Astrocyte (in vitro differentiated cells and primary cell): ENCODE measurements around the gene SPSB2. TPM values are rescaled to one million over a fixed set of nuclear protein-coding genes. Genes with fewer than 3 reads are reported as not detected.

Experiments
- DNase-seq: peaks from one replicate; pipeline ENCODE4 v3.0.0-alpha.2; 2010; ENCODE audit warnings: low read depth
- FAIRE-seq: peaks from 2 replicates; lab custom pipeline; 2011; peaks lifted over from hg19 to GRCh38; lab: Jason Lieb, UNC
- H2AFZ ChIP-seq: 2 replicates; pipeline ENCODE4 v1.6.0; 2012; ENCODE audit warnings: low read depth, low read length, inconsistent platforms
- H3K27ac ChIP-seq: 2 replicates; pipeline ENCODE4 v1.5.1; 2011; ENCODE audit warnings: low read depth, low read length, inconsistent platforms
- H3K27me3 ChIP-seq: 2 replicates; pipeline ENCODE4 v1.6.0; 2011; ENCODE audit warnings: low read length, inconsistent platforms; ENCODE audit not compliant: insufficient read depth
- H3K36me3 ChIP-seq: 2 replicates; pipeline ENCODE4 v1.5.1; 2011; ENCODE audit warnings: low read length, inconsistent platforms; ENCODE audit not compliant: insufficient read depth
- H3K4me1 ChIP-seq: 2 replicates; pipeline ENCODE4 v1.5.1; 2011; ENCODE audit warnings: low read length, inconsistent platforms; ENCODE audit not compliant: insufficient read depth
- H3K4me2 ChIP-seq: 2 replicates; pipeline ENCODE4 v1.6.0; 2012; ENCODE audit warnings: low read length, inconsistent platforms
- H3K4me3 ChIP-seq: 2 replicates; pipeline ENCODE4 v1.5.1; 2011; ENCODE audit warnings: low read depth, mild to moderate bottlenecking, low read length, inconsistent platforms; ENCODE audit not compliant: insufficient read depth
- H3K79me2 ChIP-seq: 2 replicates; pipeline ENCODE4 v1.6.0; 2012; ENCODE audit warnings: mild to moderate bottlenecking, low read length, inconsistent platforms; ENCODE audit not compliant: insufficient read depth
- H3K9ac ChIP-seq: 2 replicates; pipeline ENCODE4 v1.6.0; 2012; ENCODE audit warnings: mild to moderate bottlenecking, low read length, inconsistent platforms
- H3K9me3 ChIP-seq: 2 replicates; pipeline ENCODE4 v1.5.1; 2012; ENCODE audit warnings: low read depth, mild to moderate bottlenecking, low read length, inconsistent platforms; ENCODE audit not compliant: insufficient read depth
- H4K20me1 ChIP-seq: 2 replicates; pipeline ENCODE4 v1.6.0; 2012; ENCODE audit warnings: low read length, inconsistent platforms; ENCODE audit not compliant: insufficient read depth
- H3K27ac Mint-ChIP-seq: one replicate; pipeline ENCODE4 v1.8.0; 2021; ENCODE audit warnings: mild to moderate bottlenecking, mixed read lengths; ENCODE audit not compliant: unreplicated experiment
- H3K27me3 Mint-ChIP-seq: one replicate; pipeline ENCODE4 v1.8.0; 2021; ENCODE audit warnings: low read depth, mixed read lengths; ENCODE audit not compliant: unreplicated experiment
- H3K36me3 Mint-ChIP-seq: one replicate; pipeline ENCODE4 v1.8.0; 2021; ENCODE audit warnings: low read depth, mixed read lengths; ENCODE audit not compliant: unreplicated experiment
- H3K4me1 Mint-ChIP-seq: one replicate; pipeline ENCODE4 v1.8.0; 2021; ENCODE audit warnings: low read depth, mixed read lengths; ENCODE audit not compliant: unreplicated experiment
- H3K4me3 Mint-ChIP-seq: one replicate; pipeline ENCODE4 v1.8.0; 2021; ENCODE audit warnings: mild to moderate bottlenecking, moderate library complexity, mixed read lengths; ENCODE audit not compliant: unreplicated experiment
- H3K9me3 Mint-ChIP-seq: one replicate; pipeline ENCODE4 v1.8.0; 2021; ENCODE audit warnings: mild to moderate bottlenecking, mixed read lengths; ENCODE audit not compliant: unreplicated experiment
- EZH2 ChIP-seq: IDR thresholded peaks from 2 replicates; pipeline ENCODE4 v1.6.1; 2012; ENCODE audit warnings: mild to moderate bottlenecking, low read length, inconsistent platforms; ENCODE audit not compliant: insufficient read depth
- total RNA-seq: library from RNA; stranded (reverse); gene quantifications from 2 replicates; pipeline ENCODE4 v1.2.1, GENCODE V29; 2021
- TF ChIP-seq, protein P1 (sequence below): IDR thresholded peaks from 2 replicates; pipeline ENCODE4 v1.5.1; 2011; ENCODE audit warnings: low read depth, mild to moderate bottlenecking, inconsistent platforms, low read length, moderate library complexity; ENCODE audit not compliant: insufficient read depth

The SPSB2 gene
- total RNA-seq, 1 donor from 2014 or later, result 4.9 TPM

GRCh38 chr12:6831450-6831995 lies 41.6 kb downstream of the SPSB2 start:
- DNase-seq (no peak), FAIRE-seq (no peak)
- Mint-ChIP-seq H3K4me3 (peak overlapping the region; percentile 50), H3K27ac (no peak overlapping the region), H3K9me3 (no peaks in the 10 kb centered on the region), H3K27me3 (no peaks in the 10 kb centered on the region), H3K36me3 (peaks cover 5% of the 10 kb centered on the region), H3K4me1 (peaks cover 5% of the 10 kb centered on the region)
- Histone ChIP-seq H3K4me2 (no peak overlapping the region), H3K4me3 (no peak overlapping the region), H3K79me2 (peaks cover 29% of the 10 kb centered on the region), H3K4me1 (peaks cover 14% of the 10 kb centered on the region), H3K27me3 (no peaks in the 10 kb centered on the region), H4K20me1 (peaks cover 23% of the 10 kb centered on the region), H3K27ac (no peak overlapping the region), H3K36me3 (peaks cover 23% of the 10 kb centered on the region), H2AFZ (no peak overlapping the region), H3K9ac (no peak overlapping the region), H3K9me3 (no peaks in the 10 kb centered on the region)
- no peak for TF ChIP-seq EZH2
- TF ChIP-seq, protein P1, sequence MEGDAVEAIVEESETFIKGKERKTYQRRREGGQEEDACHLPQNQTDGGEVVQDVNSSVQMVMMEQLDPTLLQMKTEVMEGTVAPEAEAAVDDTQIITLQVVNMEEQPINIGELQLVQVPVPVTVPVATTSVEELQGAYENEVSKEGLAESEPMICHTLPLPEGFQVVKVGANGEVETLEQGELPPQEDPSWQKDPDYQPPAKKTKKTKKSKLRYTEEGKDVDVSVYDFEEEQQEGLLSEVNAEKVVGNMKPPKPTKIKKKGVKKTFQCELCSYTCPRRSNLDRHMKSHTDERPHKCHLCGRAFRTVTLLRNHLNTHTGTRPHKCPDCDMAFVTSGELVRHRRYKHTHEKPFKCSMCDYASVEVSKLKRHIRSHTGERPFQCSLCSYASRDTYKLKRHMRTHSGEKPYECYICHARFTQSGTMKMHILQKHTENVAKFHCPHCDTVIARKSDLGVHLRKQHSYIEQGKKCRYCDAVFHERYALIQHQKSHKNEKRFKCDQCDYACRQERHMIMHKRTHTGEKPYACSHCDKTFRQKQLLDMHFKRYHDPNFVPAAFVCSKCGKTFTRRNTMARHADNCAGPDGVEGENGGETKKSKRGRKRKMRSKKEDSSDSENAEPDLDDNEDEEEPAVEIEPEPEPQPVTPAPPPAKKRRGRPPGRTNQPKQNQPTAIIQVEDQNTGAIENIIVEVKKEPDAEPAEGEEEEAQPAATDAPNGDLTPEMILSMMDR, result no peak

GRCh38 chr12:6830999-6831398 lies 42.1 kb downstream of the SPSB2 start:
- H3K36me3 Mint-ChIP-seq, result peaks cover 5% of the 10 kb centered on the region
- H3K36me3 ChIP-seq, result peaks cover 18% of the 10 kb centered on the region
- H3K9me3 Mint-ChIP-seq, result no peaks in the 10 kb centered on the region
- FAIRE-seq (no peak), DNase-seq (no peak)
- H3K27me3 Mint-ChIP-seq, result no peaks in the 10 kb centered on the region
- peaks cover 29% of the 10 kb centered on the region for H3K79me2 ChIP-seq
- H3K27ac ChIP-seq, result no peak overlapping the region
- no peaks in the 10 kb centered on the region for H3K9me3 ChIP-seq
- no peak overlapping the region for H3K4me3 ChIP-seq
- no peak overlapping the region for H3K27ac Mint-ChIP-seq
- peaks cover 19% of the 10 kb centered on the region for H4K20me1 ChIP-seq
- H2AFZ ChIP-seq, result no peak overlapping the region
- H3K4me3 Mint-ChIP-seq, result peak overlapping the region; percentile 72
- TF ChIP-seq, protein P1, result no peak
- TF ChIP-seq EZH2, result no peak
- peaks cover 14% of the 10 kb centered on the region for H3K4me1 ChIP-seq
- no peaks in the 10 kb centered on the region for H3K27me3 ChIP-seq
- no peak overlapping the region for H3K9ac ChIP-seq
- no peak overlapping the region for H3K4me2 ChIP-seq
- H3K4me1 Mint-ChIP-seq, result peaks cover 5% of the 10 kb centered on the region

GRCh38 chr12:6830286-6830890 lies 42.7 kb downstream of the SPSB2 start:
- DNase-seq, result no peak
- Mint-ChIP-seq H3K4me1 (peaks cover 7% of the 10 kb centered on the region), H3K4me3 (peak overlapping the region; percentile 98), H3K27me3 (no peaks in the 10 kb centered on the region), H3K9me3 (no peaks in the 10 kb centered on the region), H3K36me3 (peaks cover 5% of the 10 kb centered on the region), H3K27ac (peak overlapping the region; percentile 69)
- Histone ChIP-seq H3K9me3 (no peaks in the 10 kb centered on the region), H3K79me2 (peaks cover 29% of the 10 kb centered on the region), H3K4me3 (no peak overlapping the region), H4K20me1 (peaks cover 14% of the 10 kb centered on the region), H3K4me1 (peaks cover 14% of the 10 kb centered on the region), H3K27me3 (no peaks in the 10 kb centered on the region), H3K4me2 (peak overlapping the region; percentile 85), H2AFZ (no peak overlapping the region), H3K36me3 (peaks cover 17% of the 10 kb centered on the region), H3K27ac (no peak overlapping the region), H3K9ac (peak overlapping the region; percentile 96)
- TF ChIP-seq, protein P1, result no peak
- TF ChIP-seq EZH2, result no peak
- FAIRE-seq, result no peak
